K562 (cell line): ENCODE data around the gene SERP1. TPM values are rescaled to one million over a fixed set of nuclear protein-coding genes. Genes with fewer than 3 reads are reported as not detected.

Source experiments
- BACH1 ChIP-seq: fragments of 200-800 bp; sonication (Bioruptor generic); IDR thresholded peaks from 2 replicates; pipeline ENCODE4 v1.6.1; 2016; ENCODE audit warnings: missing genetic modification characterization, missing compliant biosample characterization
- BMI1 ChIP-seq: fragments of 150-350 bp; IDR thresholded peaks from 2 replicates; pipeline ENCODE4 v1.6.1; 2014; ENCODE audit warnings: low read length
- FOXK2 ChIP-seq, 2 experiments: fragments of 450-650 bp; IDR thresholded peaks in 1 of 2; conservative IDR thresholded peaks in 1 of 2; 2 replicates each; pipeline ENCODE4 v1.6.1; 2016; ENCODE audit warnings: low read depth in 2 of 2, mild to moderate bottlenecking in 1 of 2
- HDGF ChIP-seq: fragments of 450-650 bp; IDR thresholded peaks from 2 replicates; pipeline ENCODE4 v1.6.1; 2016
- MAFG ChIP-seq: fragments of 450-650 bp; conservative IDR thresholded peaks from 2 replicates; pipeline ENCODE4 v1.6.1; 2016; ENCODE audit warnings: missing genetic modification characterization, missing compliant biosample characterization
- MEF2D ChIP-seq: conservative IDR thresholded peaks from 2 replicates; pipeline ENCODE4 v1.6.1; 2016; ENCODE audit warnings: low read depth, missing genetic modification characterization, missing compliant biosample characterization
- MXI1 ChIP-seq: IDR thresholded peaks from 2 replicates; pipeline ENCODE4 v1.6.1; 2011; ENCODE audit warnings: low read depth, mild to moderate bottlenecking, improper control_type of control experiment, low read length
- POLR2H ChIP-seq: IDR thresholded peaks from 2 replicates; pipeline ENCODE4 v1.6.1; 2016; ENCODE audit warnings: missing genetic modification characterization, low read depth, mild to moderate bottlenecking, control low read depth, missing compliant biosample characterization, moderate library complexity
- RBM25 ChIP-seq: fragments of 200-400 bp; formaldehyde crosslinking; IDR thresholded peaks from 2 replicates; pipeline ENCODE4 v1.6.1; 2018; ENCODE audit warnings: low read length, low read depth, moderate library complexity; ENCODE audit not compliant: severe bottlenecking
- SMAD1 ChIP-seq: fragments of 150-350 bp; IDR thresholded peaks from 2 replicates; pipeline ENCODE4 v1.6.1; 2014; ENCODE audit warnings: low read length, low read depth; ENCODE audit not compliant: partially characterized antibody
- SREBF2 ChIP-seq: sonication (generic); formaldehyde crosslinking; IDR thresholded peaks from 2 replicates; pipeline ENCODE4 v1.4.0; 2020; ENCODE audit warnings: mild to moderate bottlenecking, missing genetic modification reagents
- SRSF3 ChIP-seq: fragments of 200-400 bp; formaldehyde crosslinking; IDR thresholded peaks from 2 replicates; pipeline ENCODE4 v1.6.1; 2016; ENCODE audit warnings: mild to moderate bottlenecking, low read length, moderate library complexity; ENCODE audit not compliant: insufficient read depth
- TCF7L2 ChIP-seq: fragments of 150-350 bp; IDR thresholded peaks from 2 replicates; pipeline ENCODE4 v1.6.1; 2016; ENCODE audit warnings: low read depth, mild to moderate bottlenecking, low read length, moderate library complexity
- ZNF79 ChIP-seq: fragments of 250-450 bp; sonication (Bioruptor Pico); IDR thresholded peaks from 2 replicates; pipeline ENCODE4 v1.4.0; 2020; ENCODE audit warnings: low read depth, mild to moderate bottlenecking, moderate library complexity
- polyA plus RNA-seq, 8 experiments: library from polyadenylated mRNA; depleted of rRNA in 4 of 8; stranded (reverse) in 5 of 8; unstranded in 3 of 8; fragments of >200 nt; fragmentation: Nextera tagmentation in 2 of 8; fragmentation: Illumina TruSeq in 1 of 8; extraction: Ambion mirVana in 2 of 8; extraction: Trizol in 1 of 8; gene quantifications; 2 replicates each; pipeline versions ENCODE4 v1.2.1 to v1.2.3, GENCODE V29; 2011 to 2014; ENCODE audit warnings: inconsistent platforms in 1 of 8, missing spikeins in 1 of 8
- total RNA-seq, 7 experiments: library from RNA; depleted of rRNA in 6 of 7; stranded (reverse); fragments of >200 nt in 6 of 7; fragmentation: Illumina TruSeq in 2 of 7; extraction: Trizol in 2 of 7; gene quantifications; 2 replicates each; pipeline versions ENCODE4 v1.2.1 to v1.2.3, GENCODE V29; 2011 to 2021; ENCODE audit warnings: low replicate concordance in 1 of 7
- TF ChIP-seq, protein P1 (sequence below): fragments of 200-400 bp; formaldehyde crosslinking; IDR thresholded peaks from 2 replicates; pipeline ENCODE4 v1.6.1; 2017; ENCODE audit warnings: mild to moderate bottlenecking, low read depth, low read length, moderate library complexity
- TF ChIP-seq, protein P2 (sequence below): fragments of 250-450 bp; sonication (Bioruptor Pico); IDR thresholded peaks from 2 replicates; pipeline ENCODE4 v1.6.1; 2021; ENCODE audit warnings: mild to moderate bottlenecking
- TF ChIP-seq, protein P3 (sequence below), 2 experiments: fragments of 450-650 bp in 1 of 2; sonication (generic) in 1 of 2; formaldehyde crosslinking; conservative IDR thresholded peaks; 2 replicates each; pipeline versions ENCODE4 v1.4.0 to v1.8.1; 2020 to 2022; ENCODE audit warnings: mild to moderate bottlenecking in 1 of 2, missing genetic modification reagents in 1 of 2
- TF ChIP-seq, protein P4 (sequence below): fragments of 450-650 bp; IDR thresholded peaks from 2 replicates; pipeline ENCODE4 v1.6.1; 2016
- TF ChIP-seq, protein P5 (sequence below): sonication (generic); formaldehyde crosslinking; IDR thresholded peaks from 2 replicates; pipeline ENCODE4 v1.8.1; 2023; ENCODE audit warnings: mild to moderate bottlenecking, missing genetic modification reagents
- TF ChIP-seq, protein P6 (sequence below): fragments of 250-450 bp; sonication (Bioruptor Pico); IDR thresholded peaks from 2 replicates; pipeline ENCODE4 v1.4.0; 2020
- TF ChIP-seq, protein P7 (sequence below): fragments of 450-650 bp; formaldehyde crosslinking; conservative IDR thresholded peaks from 2 replicates; pipeline ENCODE4 v1.4.0; 2022; ENCODE audit warnings: mild to moderate bottlenecking, missing genetic modification characterization

Gene SERP1
- total and polyA plus RNA-seq, 9 of the 15 experiments (the other 6 are each of a cell fraction or from before 2014, with no cell fraction given), result 38.6 to 443 (median 121) TPM

DNA sequence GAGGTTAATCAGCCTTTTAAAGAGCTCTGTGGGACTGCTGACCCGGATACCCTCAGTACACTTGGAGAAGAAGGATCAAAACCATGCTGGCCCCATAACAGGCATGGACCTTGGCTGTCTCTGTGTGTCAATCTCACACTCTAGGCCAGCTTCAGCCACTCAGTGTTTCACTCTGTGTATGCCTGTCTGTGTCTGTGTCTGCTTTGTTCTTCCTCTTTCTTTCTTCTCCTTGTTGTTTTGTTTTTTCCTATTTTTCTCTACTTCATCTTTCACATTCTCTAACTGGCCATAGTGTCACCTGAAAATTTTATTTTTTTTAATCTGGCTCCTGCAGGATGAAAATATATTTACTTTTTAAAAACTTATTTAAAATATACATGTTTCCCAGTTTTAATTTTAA is 51.1 kb downstream of the SERP1 start (continued):
- TF ChIP-seq, protein P1, sequence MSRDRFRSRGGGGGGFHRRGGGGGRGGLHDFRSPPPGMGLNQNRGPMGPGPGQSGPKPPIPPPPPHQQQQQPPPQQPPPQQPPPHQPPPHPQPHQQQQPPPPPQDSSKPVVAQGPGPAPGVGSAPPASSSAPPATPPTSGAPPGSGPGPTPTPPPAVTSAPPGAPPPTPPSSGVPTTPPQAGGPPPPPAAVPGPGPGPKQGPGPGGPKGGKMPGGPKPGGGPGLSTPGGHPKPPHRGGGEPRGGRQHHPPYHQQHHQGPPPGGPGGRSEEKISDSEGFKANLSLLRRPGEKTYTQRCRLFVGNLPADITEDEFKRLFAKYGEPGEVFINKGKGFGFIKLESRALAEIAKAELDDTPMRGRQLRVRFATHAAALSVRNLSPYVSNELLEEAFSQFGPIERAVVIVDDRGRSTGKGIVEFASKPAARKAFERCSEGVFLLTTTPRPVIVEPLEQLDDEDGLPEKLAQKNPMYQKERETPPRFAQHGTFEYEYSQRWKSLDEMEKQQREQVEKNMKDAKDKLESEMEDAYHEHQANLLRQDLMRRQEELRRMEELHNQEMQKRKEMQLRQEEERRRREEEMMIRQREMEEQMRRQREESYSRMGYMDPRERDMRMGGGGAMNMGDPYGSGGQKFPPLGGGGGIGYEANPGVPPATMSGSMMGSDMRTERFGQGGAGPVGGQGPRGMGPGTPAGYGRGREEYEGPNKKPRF, result no peak
- TF ChIP-seq BMI1, result no peak
- no peak for TF ChIP-seq MAFG (tag)
- TF ChIP-seq, protein P2, sequence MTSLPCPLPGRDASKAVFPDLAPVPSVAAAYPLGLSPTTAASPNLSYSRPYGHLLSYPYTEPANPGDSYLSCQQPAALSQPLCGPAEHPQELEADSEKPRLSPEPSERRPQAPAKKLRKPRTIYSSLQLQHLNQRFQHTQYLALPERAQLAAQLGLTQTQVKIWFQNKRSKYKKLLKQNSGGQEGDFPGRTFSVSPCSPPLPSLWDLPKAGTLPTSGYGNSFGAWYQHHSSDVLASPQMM (CRISPR knock-in tag), result no peak
- TF ChIP-seq RBM25, result no peak
- TF ChIP-seq TCF7L2, result no peak
- TF ChIP-seq, protein P3, sequence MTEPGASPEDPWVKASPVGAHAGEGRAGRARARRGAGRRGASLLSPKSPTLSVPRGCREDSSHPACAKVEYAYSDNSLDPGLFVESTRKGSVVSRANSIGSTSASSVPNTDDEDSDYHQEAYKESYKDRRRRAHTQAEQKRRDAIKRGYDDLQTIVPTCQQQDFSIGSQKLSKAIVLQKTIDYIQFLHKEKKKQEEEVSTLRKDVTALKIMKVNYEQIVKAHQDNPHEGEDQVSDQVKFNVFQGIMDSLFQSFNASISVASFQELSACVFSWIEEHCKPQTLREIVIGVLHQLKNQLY (CRISPR knock-in tag; conservative IDR thresholded peaks at IDR 0.05), result no peak
- TF ChIP-seq POLR2H (tag), result no peak
- TF ChIP-seq ZNF79 (CRISPR knock-in tag), result no peak
- TF ChIP-seq, protein P4, sequence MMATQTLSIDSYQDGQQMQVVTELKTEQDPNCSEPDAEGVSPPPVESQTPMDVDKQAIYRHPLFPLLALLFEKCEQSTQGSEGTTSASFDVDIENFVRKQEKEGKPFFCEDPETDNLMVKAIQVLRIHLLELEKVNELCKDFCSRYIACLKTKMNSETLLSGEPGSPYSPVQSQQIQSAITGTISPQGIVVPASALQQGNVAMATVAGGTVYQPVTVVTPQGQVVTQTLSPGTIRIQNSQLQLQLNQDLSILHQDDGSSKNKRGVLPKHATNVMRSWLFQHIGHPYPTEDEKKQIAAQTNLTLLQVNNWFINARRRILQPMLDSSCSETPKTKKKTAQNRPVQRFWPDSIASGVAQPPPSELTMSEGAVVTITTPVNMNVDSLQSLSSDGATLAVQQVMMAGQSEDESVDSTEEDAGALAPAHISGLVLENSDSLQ, result peak; percentile 89
- TF ChIP-seq, protein P5, sequence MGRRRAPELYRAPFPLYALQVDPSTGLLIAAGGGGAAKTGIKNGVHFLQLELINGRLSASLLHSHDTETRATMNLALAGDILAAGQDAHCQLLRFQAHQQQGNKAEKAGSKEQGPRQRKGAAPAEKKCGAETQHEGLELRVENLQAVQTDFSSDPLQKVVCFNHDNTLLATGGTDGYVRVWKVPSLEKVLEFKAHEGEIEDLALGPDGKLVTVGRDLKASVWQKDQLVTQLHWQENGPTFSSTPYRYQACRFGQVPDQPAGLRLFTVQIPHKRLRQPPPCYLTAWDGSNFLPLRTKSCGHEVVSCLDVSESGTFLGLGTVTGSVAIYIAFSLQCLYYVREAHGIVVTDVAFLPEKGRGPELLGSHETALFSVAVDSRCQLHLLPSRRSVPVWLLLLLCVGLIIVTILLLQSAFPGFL (CRISPR knock-in tag), result no peak
- TF ChIP-seq HDGF, result no peak
- TF ChIP-seq FOXK2 (conservative IDR thresholded peaks at IDR 0.05 in 1 of 2, IDR thresholded peaks at IDR 0.05 in 1 of 2; ENCODE audit: low read depth in 2 of 2), result peak in 1 of 2 experiments; percentile 56; a peak in 1 of 4 replicates
- TF ChIP-seq, protein P6, sequence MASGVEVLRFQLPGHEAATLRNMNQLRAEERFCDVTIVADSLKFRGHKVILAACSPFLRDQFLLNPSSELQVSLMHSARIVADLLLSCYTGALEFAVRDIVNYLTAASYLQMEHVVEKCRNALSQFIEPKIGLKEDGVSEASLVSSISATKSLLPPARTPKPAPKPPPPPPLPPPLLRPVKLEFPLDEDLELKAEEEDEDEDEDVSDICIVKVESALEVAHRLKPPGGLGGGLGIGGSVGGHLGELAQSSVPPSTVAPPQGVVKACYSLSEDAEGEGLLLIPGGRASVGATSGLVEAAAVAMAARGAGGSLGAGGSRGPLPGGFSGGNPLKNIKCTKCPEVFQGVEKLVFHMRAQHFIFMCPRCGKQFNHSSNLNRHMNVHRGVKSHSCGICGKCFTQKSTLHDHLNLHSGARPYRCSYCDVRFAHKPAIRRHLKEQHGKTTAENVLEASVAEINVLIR (CRISPR knock-in tag), result no peak
- TF ChIP-seq, protein P7, sequence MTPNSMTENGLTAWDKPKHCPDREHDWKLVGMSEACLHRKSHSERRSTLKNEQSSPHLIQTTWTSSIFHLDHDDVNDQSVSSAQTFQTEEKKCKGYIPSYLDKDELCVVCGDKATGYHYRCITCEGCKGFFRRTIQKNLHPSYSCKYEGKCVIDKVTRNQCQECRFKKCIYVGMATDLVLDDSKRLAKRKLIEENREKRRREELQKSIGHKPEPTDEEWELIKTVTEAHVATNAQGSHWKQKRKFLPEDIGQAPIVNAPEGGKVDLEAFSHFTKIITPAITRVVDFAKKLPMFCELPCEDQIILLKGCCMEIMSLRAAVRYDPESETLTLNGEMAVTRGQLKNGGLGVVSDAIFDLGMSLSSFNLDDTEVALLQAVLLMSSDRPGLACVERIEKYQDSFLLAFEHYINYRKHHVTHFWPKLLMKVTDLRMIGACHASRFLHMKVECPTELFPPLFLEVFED (CRISPR knock-in tag), result no peak
- no peak for TF ChIP-seq MEF2D
- TF ChIP-seq SREBF2 (CRISPR knock-in tag), result no peak
- no peak for TF ChIP-seq SMAD1
- no peak for TF ChIP-seq MXI1
- TF ChIP-seq BACH1 (tag), result no peak
- TF ChIP-seq SRSF3, result no peak
